Measurements from ENCODE around the gene SSC5D.
A peak's percentile ranks its signal among the peaks of the same experiment; 100 is the strongest.

DNA sequence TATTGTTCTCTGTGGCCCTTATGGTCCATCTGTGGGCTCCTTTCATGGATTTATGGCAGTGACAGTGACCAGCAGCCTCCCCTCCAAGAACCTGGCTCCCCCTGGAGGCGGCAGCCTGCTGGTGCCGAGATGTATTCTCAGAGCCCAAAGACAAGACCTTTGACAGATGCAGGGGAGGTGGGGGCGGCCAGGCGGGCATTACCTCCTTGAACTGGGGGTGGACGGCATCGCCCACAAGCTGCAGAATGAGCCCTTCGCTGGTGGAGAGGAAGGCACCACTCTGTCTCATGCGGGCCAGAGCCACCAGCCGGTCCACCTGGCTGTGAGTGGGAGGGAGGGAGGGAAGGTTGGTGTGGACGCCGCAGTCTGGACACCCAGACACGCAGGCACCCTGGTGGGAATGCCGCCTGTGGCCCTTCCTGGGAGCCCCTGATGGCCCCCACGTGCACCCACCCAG is 33.4 kb upstream of the SSC5D start:
- TF ChIP-seq, protein P1, sequence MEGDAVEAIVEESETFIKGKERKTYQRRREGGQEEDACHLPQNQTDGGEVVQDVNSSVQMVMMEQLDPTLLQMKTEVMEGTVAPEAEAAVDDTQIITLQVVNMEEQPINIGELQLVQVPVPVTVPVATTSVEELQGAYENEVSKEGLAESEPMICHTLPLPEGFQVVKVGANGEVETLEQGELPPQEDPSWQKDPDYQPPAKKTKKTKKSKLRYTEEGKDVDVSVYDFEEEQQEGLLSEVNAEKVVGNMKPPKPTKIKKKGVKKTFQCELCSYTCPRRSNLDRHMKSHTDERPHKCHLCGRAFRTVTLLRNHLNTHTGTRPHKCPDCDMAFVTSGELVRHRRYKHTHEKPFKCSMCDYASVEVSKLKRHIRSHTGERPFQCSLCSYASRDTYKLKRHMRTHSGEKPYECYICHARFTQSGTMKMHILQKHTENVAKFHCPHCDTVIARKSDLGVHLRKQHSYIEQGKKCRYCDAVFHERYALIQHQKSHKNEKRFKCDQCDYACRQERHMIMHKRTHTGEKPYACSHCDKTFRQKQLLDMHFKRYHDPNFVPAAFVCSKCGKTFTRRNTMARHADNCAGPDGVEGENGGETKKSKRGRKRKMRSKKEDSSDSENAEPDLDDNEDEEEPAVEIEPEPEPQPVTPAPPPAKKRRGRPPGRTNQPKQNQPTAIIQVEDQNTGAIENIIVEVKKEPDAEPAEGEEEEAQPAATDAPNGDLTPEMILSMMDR (IDR thresholded peaks at IDR 0.05): peak in 4 of 6 experiments; percentile 42 to 53 (median 50)
- no peak for TF ChIP-seq POLR2A (IDR thresholded peaks at IDR 0.05)

Data from Peyer's patch (tissue), 4 donors.